NCI-H146 treated with DMSO at 0.1 percent for 48 hours (cell line): ENCODE results near the gene TMEM151A.
"Not testable (repeated sequence)": the region's sequence is repeated elsewhere in the genome, so short reads cannot be mapped to it uniquely, and the experiment has no call there.

ENCODE experiments used
- DNase-seq: peaks from one replicate; lab custom pipeline; 2025; ENCODE audit not compliant: unreplicated experiment; lab: John Stamatoyannopoulos, UW

TMEM151A gene

DNA sequence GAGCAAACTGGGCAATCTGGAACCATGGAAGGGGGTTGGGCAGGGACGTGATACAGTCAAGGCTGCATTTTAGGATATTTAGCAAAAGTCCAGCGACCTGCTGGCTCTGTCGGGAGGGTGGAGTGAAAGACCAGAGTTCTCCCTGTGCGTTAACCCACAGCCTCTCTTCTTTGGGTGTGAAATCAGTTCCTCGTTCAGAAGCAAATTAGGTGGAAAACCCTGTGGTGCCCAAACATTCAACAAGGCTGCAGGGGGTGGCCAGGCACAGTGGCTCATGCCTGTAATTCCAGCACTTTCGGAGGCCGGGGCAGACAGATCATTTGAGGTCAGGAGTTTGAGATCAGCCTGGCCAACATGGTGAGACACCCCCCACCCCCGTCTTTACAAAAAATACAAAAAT, 5.9 kb downstream of the TMEM151A start:
- DNase-seq, result no peak

DNA sequence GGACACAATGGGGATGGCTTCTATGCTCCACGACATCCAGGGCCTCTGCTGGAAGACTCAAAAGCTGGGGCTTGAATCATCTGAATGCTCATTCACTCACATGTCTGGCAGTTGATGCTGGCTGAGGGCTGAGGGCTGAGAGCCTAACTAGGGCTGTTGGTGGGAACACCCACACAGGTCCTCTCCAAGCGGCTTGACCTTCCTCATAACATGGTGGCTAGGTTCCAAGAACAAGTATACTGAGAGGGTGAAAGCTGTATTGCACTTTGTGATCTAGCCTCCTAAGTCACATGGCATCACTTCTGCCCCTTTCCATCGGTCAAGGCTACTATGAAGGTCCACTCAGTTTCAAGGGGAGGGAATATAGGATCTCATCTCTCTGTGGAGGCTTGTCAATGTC, 7.5 kb downstream of the TMEM151A start:
- no peak for DNase-seq

DNA sequence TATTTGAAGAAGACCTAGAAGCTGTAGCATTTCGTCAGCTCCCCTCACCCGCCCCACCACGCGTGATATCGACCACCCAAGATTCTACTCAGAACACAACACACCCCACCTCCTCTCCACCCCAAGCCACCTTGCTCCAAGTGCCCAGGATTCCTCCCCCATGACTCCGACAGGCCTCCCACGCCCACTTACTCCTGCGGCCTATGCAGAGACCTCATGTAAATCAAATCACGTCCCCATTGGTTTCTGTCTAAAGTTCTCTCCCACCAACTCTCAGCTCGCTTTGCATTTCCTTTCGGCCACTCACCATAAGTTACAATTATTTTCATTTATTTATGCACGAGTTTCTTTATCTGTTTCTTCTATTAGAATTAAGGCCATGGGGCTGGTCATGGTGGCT, 11.0 kb downstream of the TMEM151A start:
- no peak for DNase-seq

DNA sequence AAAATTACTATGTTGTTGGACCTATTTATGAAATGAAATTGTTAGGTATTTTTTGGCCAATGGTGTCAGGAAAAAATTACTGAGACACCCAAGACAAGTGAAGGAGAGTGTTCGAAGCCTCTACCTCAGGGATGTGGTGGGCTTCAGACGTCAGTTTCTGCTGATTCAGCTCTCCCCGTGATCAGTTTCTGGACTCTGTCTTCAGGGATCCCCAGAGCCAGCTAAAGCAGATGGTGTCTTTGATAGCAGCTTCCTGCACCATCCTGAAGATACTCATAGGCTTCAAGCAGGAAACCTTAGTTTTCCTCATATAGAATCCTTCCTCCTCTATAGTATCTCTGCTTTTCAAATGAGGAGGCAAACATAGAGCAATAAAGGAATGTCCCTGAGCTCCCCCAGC, 17.8 kb downstream of the TMEM151A start:
- DNase-seq, result no peak

DNA sequence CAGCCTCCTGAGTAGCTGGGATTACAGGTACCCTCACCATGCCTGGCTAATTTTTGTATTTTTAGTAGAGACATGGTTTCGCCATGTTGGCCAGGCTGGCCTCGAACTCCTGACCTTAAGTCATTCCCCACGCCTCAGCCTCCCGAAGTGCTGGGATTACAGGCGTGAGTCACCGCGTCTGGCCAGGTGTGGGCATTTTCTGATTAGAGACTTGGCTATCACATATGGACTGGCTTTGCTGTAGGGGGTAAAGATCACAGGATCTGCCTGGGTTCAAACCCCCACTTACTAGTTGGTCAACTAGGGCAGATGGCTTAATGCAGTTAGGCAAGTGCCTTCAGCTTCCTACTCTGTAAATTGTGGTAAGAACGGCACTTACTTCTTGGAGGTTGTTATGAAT, 18.6 kb downstream of the TMEM151A start:
- no peak for DNase-seq

DNA sequence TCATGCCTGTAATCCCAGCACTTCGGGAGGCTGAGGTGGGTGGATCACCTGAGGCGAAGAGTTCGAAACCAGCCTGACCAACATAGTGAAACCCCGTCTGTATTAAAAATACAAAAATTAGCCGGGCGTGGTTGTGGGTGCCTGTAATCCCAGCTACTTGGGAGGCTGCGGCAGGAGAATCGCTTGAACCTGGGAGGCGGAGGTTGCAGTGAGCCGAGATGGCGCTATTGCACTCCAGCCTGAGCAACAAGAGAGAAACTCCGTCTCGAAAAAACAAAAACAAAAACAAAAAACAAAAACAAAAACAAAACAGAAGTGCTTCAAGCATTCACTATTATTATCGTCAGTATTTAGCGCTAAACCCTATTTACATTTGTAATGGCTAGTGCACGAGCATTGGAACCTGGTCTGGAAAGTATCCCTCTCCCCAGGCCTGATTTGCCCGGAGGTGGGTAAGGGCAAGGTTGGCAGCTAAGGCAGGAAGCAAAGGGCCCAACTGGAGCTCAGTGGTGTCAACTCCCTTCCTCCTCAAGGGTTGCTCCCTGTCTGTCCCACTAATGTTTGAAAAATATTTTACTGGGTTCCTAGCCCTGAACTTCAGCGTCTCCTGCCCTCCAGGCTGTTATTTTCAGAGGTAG, 19.2 kb downstream of the TMEM151A start:
- DNase-seq, result not testable (repeated sequence)

DNA sequence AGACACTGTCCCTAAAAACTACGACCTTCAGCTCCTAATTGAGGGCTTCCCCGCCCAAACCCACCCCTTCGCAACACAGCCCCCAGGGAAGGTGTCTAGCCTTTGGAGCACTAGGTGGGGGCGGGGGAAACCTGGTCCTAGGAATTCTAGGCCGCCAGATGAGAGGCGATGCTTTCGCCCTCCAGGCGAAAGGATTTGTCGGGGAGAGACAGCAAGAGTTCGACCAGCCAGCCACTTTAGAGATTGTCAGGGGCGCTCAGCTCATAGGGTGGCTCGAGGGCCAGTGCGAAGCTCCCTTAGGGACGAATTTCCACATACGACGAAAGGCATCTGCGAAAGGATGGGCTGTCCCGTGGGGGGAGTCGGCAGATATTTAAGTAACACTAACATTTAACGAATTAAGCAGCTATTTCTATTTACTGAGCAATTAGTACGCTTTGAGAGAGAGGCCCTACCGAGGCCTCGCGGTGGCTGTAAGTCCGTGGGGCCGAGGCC, 19.8 kb downstream of the TMEM151A start:
- no peak for DNase-seq

DNA sequence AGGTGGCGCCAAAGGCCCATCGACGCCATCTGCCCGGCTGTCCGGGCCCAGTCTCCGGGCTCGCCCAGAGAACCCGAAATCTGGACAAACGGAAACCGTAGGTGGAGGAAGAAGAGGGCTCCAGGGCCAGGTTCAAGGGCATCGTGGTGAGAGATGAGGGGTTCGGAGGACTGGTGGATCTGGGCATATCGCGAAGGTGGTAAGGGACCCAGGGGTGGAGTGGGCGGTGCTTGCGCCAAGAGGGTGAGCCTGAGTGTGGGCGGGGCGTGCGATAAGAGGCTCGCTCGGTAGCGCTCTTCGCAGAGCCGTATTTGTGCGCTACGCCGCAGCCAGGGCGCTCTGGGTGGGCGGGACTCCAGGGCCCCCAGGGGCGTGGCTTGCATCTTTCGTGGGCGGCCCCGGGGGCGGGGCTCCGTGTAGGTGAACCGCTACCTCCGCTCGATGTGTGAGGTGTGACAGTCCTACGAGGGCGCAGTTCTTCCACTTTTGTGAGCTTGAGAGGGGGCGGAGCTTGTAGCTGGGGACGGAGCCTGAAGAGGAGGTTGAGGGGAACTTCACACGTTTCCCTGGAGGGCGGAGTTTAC, 20.4 kb downstream of the TMEM151A start:
- DNase-seq, result peak; percentile 86

DNA sequence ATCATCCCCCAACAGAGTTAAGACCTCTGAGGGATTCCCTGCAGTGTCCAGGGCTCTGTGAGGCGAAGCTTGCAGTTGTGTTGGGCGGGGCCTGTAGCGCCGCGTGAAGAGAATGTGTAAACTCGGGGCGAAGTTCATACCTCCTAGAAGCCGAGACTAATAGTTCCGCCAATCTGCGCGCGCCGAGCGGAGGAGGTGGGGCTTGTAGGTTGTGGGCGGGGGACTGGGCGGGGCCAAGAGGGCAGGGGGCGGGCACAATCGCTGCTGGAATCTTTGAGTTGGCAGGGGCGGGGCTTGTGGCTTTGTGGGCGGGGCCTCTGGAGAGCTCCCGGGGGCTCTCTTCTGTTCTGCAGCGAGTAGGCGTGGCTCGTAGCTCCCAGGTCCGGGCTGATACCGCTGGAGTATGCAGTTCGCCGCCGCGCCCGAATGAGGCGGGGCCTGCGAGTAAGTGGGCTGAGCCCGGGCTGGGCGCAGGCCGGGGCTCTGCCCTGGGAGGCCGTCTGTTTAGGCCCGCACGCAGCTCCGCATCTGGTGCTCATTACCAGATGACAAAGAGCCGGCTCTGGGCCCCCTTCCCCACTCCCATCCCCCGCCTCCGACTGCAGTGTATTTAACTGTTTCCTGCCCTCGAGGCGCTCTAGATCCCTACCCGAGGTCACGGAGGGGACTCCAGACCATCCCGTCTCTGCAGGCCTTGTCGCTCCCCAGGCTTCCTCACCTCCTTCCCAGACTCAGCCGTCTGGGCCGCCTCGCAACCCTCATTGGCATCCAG, 21.0 kb downstream of the TMEM151A start:
- peak; percentile 89 for DNase-seq

DNA sequence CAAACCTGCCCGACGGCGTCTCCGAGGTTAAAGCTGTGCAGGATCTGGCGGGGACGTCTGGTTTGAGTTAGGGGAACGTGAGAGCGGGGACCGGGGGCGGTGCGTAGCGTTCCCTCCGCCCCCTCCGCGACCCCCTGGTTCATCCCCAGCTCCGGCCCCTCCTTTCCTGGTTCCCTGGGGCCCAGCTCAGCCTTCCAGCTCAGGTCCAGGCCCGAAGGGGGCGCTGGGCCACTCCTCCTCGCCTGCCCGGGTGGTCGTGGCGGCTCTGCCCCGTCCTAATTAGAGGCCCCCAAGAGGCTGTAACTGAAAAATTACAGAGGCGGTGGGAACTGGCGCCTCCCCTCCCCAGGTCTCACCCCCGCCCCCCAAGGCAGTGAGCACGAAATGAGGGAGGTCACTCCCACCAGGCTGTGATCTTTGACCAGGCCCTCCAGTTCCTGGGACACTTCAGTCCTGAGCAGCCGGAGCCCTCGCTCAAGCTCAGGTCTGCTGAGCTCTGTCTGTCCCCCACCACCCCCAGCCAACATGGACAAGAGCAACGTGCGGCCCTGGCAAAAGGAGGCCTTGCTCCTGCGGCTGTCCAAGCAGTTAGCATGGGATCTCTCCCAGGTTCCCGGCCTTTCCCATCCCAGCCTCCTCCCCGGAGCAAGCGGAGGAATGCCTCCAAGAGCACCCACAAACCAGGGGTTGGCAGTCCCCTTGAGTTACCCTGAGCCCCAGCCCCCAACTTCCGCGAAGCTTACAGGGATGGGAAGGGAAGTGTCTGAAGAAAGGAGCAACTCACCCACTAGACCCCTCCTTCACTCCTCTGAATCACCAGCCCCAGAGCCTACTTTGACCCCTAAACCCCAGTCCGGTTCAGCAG, 21.9 kb downstream of the TMEM151A start:
- no peak for DNase-seq

DNA sequence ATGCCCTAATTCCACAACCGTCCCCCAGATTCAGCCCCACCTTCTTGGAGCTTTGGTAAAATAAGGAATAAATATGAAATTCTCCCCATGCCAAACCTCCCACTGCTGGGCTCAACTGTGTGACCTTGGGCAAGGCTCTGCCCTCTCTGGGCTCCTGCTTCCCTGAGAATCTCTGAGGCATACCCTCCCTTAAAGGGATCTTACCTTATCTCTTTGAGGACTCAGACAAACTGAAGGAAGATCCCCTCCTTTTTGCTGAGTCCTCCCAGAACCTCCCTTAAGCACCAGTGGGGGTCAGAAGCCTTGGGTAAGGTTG, 22.4 kb downstream of the TMEM151A start:
- no peak for DNase-seq

DNA sequence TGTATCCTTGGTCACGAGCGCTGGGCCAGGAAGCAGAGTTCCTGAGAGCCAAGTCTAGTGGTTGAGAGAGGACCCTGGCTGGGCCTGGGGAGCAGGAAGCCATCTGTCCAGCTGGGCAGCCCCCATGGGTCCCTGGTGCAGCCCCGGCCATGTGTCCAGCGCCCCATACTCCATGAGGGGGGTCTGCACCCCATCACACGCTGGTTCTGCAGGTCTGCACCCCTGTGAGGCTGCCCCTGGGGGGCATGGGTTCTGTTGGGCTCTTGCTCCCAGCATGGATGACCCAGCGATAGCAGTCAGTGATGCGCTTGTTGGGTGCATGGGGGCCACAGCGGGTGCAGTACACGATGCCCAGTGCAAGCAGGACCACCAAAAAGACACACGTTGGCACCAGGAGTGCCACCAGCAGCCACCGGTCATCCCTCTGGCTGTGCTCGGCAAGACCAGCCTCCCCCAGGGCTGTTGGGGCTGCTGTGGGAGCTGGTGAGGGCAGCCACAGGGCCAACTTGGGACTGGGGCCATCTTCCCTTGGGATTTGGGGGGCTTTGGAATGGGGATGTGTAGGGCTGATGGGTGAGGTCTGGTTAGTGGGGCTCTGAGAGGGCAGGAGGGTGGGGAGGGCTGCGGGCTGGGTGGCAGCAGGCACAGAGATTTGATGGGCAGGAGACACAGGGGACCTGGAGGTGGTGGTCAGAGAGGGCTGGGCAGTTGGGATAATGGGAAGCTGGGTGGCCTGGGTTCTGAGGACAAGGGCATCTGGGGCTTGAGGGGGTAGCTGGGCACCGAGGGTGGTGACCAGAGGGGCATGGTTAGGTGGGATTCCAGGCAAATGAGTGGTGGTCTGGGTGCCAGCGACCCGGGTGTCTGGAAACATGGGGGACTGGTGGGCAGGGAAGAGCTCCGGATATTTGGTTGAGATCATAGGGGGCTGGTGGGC, 23.1 kb downstream of the TMEM151A start:
- no peak for DNase-seq

DNA sequence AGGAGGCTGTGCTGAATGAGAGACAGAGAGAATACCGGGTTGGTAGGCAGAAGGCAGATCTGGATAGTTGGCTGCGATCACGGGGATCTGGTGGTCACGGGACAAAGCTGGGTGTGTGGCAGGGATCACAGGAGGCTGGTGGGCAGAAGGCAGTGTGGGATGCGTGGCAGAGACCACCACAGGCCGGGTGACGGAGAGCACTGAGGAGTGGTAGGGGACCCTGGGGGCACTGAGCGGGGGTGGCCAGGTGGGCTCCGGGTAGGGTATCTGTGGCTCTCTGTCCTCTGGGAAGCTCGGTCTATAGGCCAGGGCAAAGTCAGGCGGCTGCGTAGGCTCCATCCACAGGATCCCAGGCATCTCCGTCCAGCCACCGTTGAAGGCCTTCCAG, 23.8 kb downstream of the TMEM151A start:
- no peak for DNase-seq

DNA sequence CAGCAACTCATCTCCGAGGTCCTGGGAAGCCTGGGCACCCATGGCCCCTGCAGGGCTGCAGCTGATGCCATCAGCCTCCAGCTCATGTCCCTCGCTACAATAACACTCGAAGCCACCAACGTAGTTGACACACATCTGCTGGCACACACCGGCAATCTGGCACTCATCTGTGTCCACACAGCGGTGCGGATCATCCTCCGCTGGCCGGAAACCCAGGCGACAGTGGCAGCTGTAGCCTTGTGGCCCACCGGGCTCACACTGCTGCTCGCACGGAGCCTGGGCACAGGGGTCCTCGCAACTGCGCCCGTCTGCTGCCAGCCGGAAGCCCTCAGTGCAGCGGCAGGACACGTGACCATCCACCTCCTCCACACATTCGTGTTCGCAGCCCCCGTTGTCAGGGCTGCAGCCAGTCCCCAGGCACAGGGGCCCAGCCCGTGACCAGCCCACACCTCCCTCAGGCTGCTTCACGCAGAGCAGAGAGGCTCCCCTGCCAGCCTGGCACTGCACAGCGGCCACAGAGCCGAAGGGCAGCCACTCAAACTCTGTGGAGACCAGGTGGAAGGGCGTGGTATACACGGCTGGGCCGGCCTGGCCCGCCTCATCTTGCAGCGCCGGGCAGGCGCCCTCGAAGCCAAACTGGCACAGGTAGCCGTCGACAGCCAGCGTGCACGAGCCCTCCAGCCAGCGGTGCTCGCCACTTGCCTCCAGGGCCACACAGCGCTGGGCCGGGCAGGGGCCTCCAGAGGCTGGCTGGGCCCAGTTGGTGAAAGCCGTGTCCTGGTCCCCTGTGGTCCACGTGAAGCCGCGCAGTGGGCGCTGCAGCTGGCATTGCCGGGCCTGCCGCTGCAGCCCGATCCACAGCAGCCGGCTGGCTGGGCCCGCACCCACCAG, 24.5 kb downstream of the TMEM151A start:
- DNase-seq, result no peak

DNA sequence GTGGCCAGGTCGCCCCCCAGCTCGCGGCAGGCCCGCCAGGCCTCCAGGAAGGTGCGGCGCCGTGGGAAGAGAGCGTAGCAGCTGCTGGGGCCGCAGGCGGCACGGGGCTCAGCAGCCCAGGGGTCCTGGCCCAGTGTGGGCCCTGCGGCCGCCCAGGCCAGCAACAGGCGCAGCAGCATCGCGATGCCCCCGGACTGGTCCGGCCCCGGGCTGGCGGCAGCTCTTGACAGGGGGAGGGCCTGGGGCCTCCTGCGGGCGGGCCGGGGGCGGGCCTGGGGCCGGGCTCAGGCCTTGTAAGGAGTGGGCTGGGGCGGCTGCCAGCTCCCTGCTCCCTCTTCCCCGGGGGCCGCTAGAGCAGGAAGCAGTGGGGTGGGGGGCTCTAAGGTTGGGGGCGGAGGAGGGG, 25.2 kb downstream of the TMEM151A start, which contains the start of gene CD248:
Gene CD248 (minus strand): TSS at position 196 of the 403 bp plus-strand sequence. CDS start 17 bp downstream, at position 179.
- no peak for DNase-seq

DNA sequence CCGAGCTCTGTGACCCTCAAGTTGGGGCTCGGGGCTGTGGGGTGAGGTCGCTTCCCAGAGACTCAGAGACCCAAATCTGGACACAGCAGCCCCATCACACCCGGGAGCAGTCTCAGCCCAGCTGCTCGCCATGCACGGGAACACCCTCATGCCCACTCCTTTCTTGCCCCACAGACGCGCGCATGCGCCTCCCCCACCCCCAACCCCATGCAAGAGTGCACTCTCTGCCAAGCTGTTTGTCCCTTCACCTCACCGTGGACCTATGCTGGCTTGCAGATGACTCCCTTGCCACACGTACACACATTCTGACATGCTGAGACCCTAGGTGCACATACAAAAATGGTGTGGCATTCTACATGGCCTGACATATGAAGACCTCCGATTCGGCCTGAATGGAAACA, 25.6 kb downstream of the TMEM151A start:
- DNase-seq, result no peak

DNA sequence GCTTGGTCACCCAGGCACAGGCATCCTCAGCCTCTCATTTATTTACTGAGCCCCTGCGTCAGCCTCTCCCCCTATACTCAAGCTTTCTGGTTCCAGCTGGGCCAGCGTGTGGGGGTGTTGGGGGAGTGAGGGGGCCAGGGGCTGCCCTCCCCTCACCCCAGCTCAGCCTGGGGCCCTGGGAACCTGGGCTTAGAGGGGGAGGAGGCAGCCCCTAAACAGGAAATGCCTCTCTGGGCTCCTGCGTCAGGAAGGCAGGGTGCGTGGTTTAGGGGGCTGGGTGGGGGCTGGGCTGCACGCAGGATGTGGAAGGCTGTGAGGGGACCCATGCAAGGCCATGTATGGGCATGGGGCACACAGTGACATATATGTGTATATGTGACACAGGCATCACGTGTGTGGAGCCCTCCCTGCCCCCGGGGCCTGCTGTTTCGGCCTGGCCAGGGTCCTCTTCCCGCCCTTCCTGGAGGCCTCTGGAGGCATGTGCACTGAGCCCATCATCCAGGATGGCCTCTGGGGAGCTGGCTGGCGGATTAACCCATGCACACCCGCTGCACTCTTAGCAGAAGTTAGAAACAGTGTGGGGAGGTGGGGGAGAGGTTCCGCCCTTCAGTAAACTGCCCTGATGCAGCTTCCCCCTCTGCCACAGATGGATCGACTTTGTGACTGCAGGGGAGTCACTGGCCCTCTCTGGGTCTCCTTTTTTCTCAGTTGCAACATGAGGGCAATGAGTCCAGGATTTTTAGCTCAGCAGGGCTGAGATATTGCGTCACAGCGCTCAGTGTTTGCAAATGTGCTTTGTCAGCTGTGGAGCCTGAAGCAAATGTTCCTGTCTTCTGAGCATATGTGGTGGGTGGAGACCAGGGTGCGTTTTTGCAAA, 26.3 kb downstream of the TMEM151A start:
- no peak for DNase-seq

DNA sequence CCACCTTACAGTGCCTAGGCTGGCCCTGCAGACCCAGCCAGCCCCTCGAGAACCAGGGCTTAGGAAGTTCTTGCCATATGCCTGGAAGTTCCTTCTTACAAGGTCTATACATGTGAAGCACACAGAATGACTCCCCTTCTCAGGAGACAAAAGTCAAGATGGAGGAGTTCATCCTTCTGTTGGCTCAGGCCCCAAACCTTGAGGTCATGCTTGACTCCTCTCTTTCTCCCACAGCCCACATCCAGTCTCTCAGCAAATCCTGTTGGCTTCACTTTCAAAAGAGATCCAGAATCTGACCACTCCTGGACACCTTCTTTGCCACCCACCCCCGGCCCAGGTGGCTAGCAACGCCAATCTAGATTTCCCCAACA, 26.9 kb downstream of the TMEM151A start:
- DNase-seq, result no peak
